Lower leg skin (tissue), 3 donors: Measurements from ENCODE around the gene LCLAT1.

Source experiments
- POLR2A ChIP-seq, 2 donors: fragments of 450-650 bp; IDR thresholded peaks; one replicate each; pipeline ENCODE4 v1.6.1; 2016 to 2017; ENCODE audit warnings: antibody characterized with exemption in 2 of 2, mild to moderate bottlenecking in 1 of 2, moderate library complexity in 1 of 2
- TF ChIP-seq, protein P1 (sequence below), 3 donors: fragments of 450-650 bp; IDR thresholded peaks; one replicate each; pipeline ENCODE4 v1.5.1; 2016; ENCODE audit warnings: antibody characterized with exemption in 3 of 3, mild to moderate bottlenecking in 3 of 3, moderate library complexity in 2 of 3

DNA sequence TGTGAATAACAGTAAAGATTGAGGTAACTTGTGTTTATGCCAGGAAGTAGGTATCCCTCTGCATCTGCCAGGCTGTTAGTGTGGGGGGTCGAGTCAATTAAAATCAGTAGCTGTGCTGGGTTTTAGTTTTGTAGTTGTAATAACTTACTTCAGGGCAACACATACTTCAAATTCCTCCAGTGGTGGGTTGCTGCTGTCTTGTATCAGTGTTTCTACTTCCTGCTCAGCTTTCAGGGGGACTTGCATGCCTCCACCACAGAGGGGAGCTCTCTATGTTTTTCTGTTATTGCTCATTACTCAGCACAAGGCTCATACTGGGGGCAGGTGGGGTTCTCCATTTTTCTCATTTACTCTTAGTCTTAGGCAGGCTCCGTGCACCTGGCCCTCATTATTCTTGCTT lies 223.4 kb downstream of the LCLAT1 start:
- TF ChIP-seq, protein P1, sequence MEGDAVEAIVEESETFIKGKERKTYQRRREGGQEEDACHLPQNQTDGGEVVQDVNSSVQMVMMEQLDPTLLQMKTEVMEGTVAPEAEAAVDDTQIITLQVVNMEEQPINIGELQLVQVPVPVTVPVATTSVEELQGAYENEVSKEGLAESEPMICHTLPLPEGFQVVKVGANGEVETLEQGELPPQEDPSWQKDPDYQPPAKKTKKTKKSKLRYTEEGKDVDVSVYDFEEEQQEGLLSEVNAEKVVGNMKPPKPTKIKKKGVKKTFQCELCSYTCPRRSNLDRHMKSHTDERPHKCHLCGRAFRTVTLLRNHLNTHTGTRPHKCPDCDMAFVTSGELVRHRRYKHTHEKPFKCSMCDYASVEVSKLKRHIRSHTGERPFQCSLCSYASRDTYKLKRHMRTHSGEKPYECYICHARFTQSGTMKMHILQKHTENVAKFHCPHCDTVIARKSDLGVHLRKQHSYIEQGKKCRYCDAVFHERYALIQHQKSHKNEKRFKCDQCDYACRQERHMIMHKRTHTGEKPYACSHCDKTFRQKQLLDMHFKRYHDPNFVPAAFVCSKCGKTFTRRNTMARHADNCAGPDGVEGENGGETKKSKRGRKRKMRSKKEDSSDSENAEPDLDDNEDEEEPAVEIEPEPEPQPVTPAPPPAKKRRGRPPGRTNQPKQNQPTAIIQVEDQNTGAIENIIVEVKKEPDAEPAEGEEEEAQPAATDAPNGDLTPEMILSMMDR (IDR thresholded peaks at IDR 0.05): no peak
- no peak for TF ChIP-seq POLR2A (IDR thresholded peaks at IDR 0.05)
